SK-N-SH treated with all-trans-retinoic acid at 6 μM for 48 hours (cell line): Measurements from ENCODE around the gene ACE.

Experiments
- ATAC-seq: fragments of 200-7000 bp; cut with Tn5 transposase; 3 replicates; pipeline ENCODE4 v1.9.1; 2020; ENCODE audit warnings: mild to moderate bottlenecking, moderate library complexity
- ARNTL ChIP-seq: fragments of 450-650 bp; formaldehyde crosslinking; IDR thresholded peaks from 2 replicates; pipeline ENCODE4 v1.5.0; 2020; ENCODE audit warnings: low read depth, mild to moderate bottlenecking, moderate library complexity, borderline replicate concordance
- BACH2 ChIP-seq: fragments of 250-450 bp; sonication (Bioruptor Pico); IDR thresholded peaks from 2 replicates; pipeline ENCODE4 v1.9.0; 2021; ENCODE audit warnings: mild to moderate bottlenecking, borderline replicate concordance
- CREB5 ChIP-seq: fragments of 250-450 bp; sonication (Bioruptor Pico); IDR thresholded peaks from 2 replicates; pipeline ENCODE4 v1.5.1; 2020; ENCODE audit warnings: low read depth, mild to moderate bottlenecking, moderate library complexity
- CSDC2 ChIP-seq: fragments of 250-450 bp; sonication (Bioruptor Pico); IDR thresholded peaks from 2 replicates; pipeline ENCODE4 v1.5.0; 2020; ENCODE audit warnings: mild to moderate bottlenecking, moderate library complexity
- CSRNP3 ChIP-seq: fragments of 250-450 bp; sonication (Bioruptor Pico); IDR thresholded peaks from 2 replicates; pipeline ENCODE4 v1.5.1; 2021; ENCODE audit warnings: mild to moderate bottlenecking, moderate library complexity
- GLIS3 ChIP-seq: fragments of 250-450 bp; sonication (Bioruptor Pico); IDR thresholded peaks from 2 replicates; pipeline ENCODE4 v1.5.0; 2020; ENCODE audit warnings: mild to moderate bottlenecking, moderate library complexity
- ISL1 ChIP-seq: fragments of 250-450 bp; sonication (Bioruptor Pico); IDR thresholded peaks from 2 replicates; pipeline ENCODE4 v2.1.2; 2022; ENCODE audit warnings: mild to moderate bottlenecking, moderate library complexity
- OSR1 ChIP-seq: fragments of 250-450 bp; sonication (Bioruptor Pico); IDR thresholded peaks from 2 replicates; pipeline ENCODE4 v1.8.0; 2022; ENCODE audit warnings: moderate library complexity, mild to moderate bottlenecking, inconsistent platforms
- PATZ1 ChIP-seq: fragments of 250-450 bp; sonication (Bioruptor Pico); IDR thresholded peaks from 2 replicates; pipeline ENCODE4 v1.8.0; 2020; ENCODE audit warnings: mild to moderate bottlenecking, moderate library complexity, borderline replicate concordance
- POU6F1 ChIP-seq: fragments of 250-450 bp; sonication (Bioruptor Pico); IDR thresholded peaks from 2 replicates; pipeline ENCODE4 v1.8.0; 2021; ENCODE audit warnings: low read depth, mild to moderate bottlenecking, moderate library complexity, borderline replicate concordance
- PPARA ChIP-seq: fragments of 250-450 bp; sonication (Bioruptor Pico); IDR thresholded peaks from 2 replicates; pipeline ENCODE4 v1.5.0; 2020; ENCODE audit warnings: mild to moderate bottlenecking, borderline replicate concordance
- RARB ChIP-seq: fragments of 250-450 bp; sonication (Bioruptor Pico); IDR thresholded peaks from 2 replicates; pipeline ENCODE4 v1.8.0; 2021; ENCODE audit warnings: mild to moderate bottlenecking, moderate library complexity
- SNAI2 ChIP-seq: fragments of 250-450 bp; sonication (Bioruptor Pico); IDR thresholded peaks from 2 replicates; pipeline ENCODE4 v1.5.0; 2020; ENCODE audit warnings: mild to moderate bottlenecking, moderate library complexity
- TCF4 ChIP-seq: fragments of 250-450 bp; sonication (Bioruptor Pico); IDR thresholded peaks from 2 replicates; pipeline ENCODE4 v1.8.0; 2021; ENCODE audit warnings: mild to moderate bottlenecking, moderate library complexity, borderline replicate concordance
- TOX ChIP-seq: fragments of 250-450 bp; sonication (Bioruptor Pico); IDR thresholded peaks from 2 replicates; pipeline ENCODE4 v1.8.0; 2021; ENCODE audit warnings: mild to moderate bottlenecking, moderate library complexity, borderline replicate concordance
- TSHZ2 ChIP-seq: fragments of 250-450 bp; sonication (Bioruptor Pico); IDR thresholded peaks from 2 replicates; pipeline ENCODE4 v1.5.0; 2020; ENCODE audit warnings: mild to moderate bottlenecking, moderate library complexity
- ZC3H10 ChIP-seq: fragments of 250-450 bp; sonication (Bioruptor Pico); IDR thresholded peaks from 2 replicates; pipeline ENCODE4 v1.5.1; 2021; ENCODE audit warnings: mild to moderate bottlenecking, moderate library complexity
- ZFP3 ChIP-seq: fragments of 250-450 bp; sonication (Bioruptor Pico); IDR thresholded peaks from 2 replicates; pipeline ENCODE4 v1.5.0; 2020; ENCODE audit warnings: mild to moderate bottlenecking, moderate library complexity
- ZFP30 ChIP-seq: fragments of 450-650 bp; formaldehyde crosslinking; IDR thresholded peaks from 2 replicates; pipeline ENCODE4 v1.5.0; 2022; ENCODE audit warnings: mild to moderate bottlenecking, moderate library complexity
- ZNF565 ChIP-seq: fragments of 450-650 bp; formaldehyde crosslinking; conservative IDR thresholded peaks from 2 replicates; pipeline ENCODE4 v1.5.0; 2020; ENCODE audit warnings: low read depth, mild to moderate bottlenecking, moderate library complexity
- ZNF70 ChIP-seq: fragments of 450-650 bp; formaldehyde crosslinking; IDR thresholded peaks from 2 replicates; pipeline ENCODE4 v1.5.0; 2020; ENCODE audit warnings: mild to moderate bottlenecking, moderate library complexity
- ZNF8 ChIP-seq: fragments of 450-650 bp; formaldehyde crosslinking; IDR thresholded peaks from 2 replicates; pipeline ENCODE4 v1.5.0; 2020; ENCODE audit warnings: mild to moderate bottlenecking, moderate library complexity

ACE gene

GRCh38 chr17:63500543-63501390 is 23.9 kb downstream of the ACE start (continued):
- TF ChIP-seq ZNF8 (no peak), TOX (CRISPR knock-in tag) (no peak), ISL1 (CRISPR knock-in tag) (no peak)

- ATAC-seq: no peak
- TF ChIP-seq ZFP3 (CRISPR knock-in tag) (no peak), ZNF8 (no peak), CSDC2 (CRISPR knock-in tag) (no peak), ZNF565 (no peak), RARB (CRISPR knock-in tag) (no peak), PATZ1 (no peak), ZC3H10 (CRISPR knock-in tag) (no peak), PPARA (CRISPR knock-in tag) (no peak), ZFP30 (CRISPR knock-in tag) (no peak), TSHZ2 (no peak), OSR1 (CRISPR knock-in tag) (no peak), BACH2 (no peak), ISL1 (CRISPR knock-in tag) (no peak), SNAI2 (CRISPR knock-in tag) (no peak), TCF4 (CRISPR knock-in tag) (no peak), TOX (CRISPR knock-in tag) (no peak), CSRNP3 (no peak), CREB5 (CRISPR knock-in tag) (no peak), GLIS3 (CRISPR knock-in tag) (no peak), ZNF70 (CRISPR knock-in tag) (no peak)
- TF ChIP-seq, all 23 proteins: peak for 0
Measured at GRCh38 chr17:63503341-63503705, 26.5 kb downstream of the ACE start.

GRCh38 chr17:63504261-63504660 is 27.4 kb downstream of the ACE start:
- no peak for ATAC-seq
- TF ChIP-seq GLIS3 (CRISPR knock-in tag) (no peak), CREB5 (CRISPR knock-in tag) (no peak), TCF4 (CRISPR knock-in tag) (no peak), ARNTL (CRISPR knock-in tag) (no peak), TOX (CRISPR knock-in tag) (no peak), ZNF565 (no peak), ZNF70 (CRISPR knock-in tag) (no peak), POU6F1 (CRISPR knock-in tag) (no peak), SNAI2 (CRISPR knock-in tag) (no peak), PPARA (CRISPR knock-in tag) (no peak), BACH2 (no peak), ZFP3 (CRISPR knock-in tag) (no peak), RARB (CRISPR knock-in tag) (no peak), ISL1 (CRISPR knock-in tag) (no peak), ZNF8 (no peak), TSHZ2 (no peak), ZFP30 (CRISPR knock-in tag) (no peak)
